Measurements from ENCODE around the gene NABP2.

Gene NABP2

GRCh38 chr12:56212361-56212760 lies 11.8 kb upstream of the NABP2 start:
- DNase-seq (ENCODE audit: low read depth in 4 of 4, low spot score in 1 of 4) = no peak

DNA sequence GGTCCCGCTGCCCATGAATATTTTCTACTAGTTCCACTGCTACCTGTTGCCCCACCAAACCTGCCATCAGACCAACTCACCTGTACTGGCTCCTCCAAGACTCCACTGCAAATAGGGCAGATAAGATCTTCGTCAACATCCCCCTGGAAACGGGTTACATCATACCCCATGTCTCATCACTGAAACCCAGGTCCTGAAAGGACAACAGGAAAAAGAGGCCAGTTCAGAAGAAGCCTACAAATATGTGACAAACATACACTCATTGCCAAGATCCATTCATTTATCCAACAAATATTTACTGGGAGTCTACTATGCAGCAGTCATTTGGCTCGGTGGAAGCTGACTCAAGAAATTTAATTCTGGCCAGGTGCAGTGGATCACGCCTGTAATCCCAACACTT lies 10.3 kb upstream of the NABP2 start:
- no peak for DNase-seq (ENCODE audit: low read depth in 4 of 4, low spot score in 1 of 4)

- no peak for DNase-seq (ENCODE audit: low read depth in 4 of 4, low spot score in 1 of 4)
Measured at GRCh38 chr12:56216461-56216860, 7.7 kb upstream of the NABP2 start.

GRCh38 chr12:56219840-56220239 lies 4.3 kb upstream of the NABP2 start:
- DNase-seq (ENCODE audit: low read depth in 4 of 4, low spot score in 1 of 4) = no peak

DNA sequence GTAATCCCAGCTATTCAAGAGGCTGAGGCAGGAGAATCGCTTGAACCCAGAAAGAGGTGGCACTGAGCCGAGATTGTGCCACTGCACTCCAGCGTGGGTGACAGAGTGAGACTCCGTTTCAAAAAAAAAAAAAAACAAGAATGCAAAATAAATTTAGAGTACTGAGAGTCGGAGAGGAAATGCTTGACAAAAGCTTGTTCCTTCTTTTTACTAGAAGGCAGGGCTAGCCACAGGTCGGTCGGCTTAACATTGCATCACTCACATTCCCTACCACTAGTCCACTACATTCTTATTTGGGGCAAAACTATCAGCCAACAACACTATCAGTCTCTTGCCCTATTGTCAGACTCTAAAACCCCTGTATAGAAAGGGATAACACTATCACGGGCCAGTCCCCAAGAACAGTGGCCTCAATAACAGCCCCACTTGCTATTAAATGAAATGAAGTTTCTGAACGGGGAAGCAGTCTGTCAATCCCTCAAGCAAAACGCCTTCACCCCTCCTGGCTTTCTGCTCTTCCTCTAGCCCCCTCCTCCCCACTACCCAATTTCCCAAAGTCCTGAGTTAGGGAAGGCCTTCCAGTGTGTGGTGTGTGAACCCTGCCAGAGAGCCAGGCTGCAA lies 3.4 kb upstream of the NABP2 start:
- DNase-seq (ENCODE audit: low read depth in 4 of 4, low spot score in 1 of 4) = no peak

DNA sequence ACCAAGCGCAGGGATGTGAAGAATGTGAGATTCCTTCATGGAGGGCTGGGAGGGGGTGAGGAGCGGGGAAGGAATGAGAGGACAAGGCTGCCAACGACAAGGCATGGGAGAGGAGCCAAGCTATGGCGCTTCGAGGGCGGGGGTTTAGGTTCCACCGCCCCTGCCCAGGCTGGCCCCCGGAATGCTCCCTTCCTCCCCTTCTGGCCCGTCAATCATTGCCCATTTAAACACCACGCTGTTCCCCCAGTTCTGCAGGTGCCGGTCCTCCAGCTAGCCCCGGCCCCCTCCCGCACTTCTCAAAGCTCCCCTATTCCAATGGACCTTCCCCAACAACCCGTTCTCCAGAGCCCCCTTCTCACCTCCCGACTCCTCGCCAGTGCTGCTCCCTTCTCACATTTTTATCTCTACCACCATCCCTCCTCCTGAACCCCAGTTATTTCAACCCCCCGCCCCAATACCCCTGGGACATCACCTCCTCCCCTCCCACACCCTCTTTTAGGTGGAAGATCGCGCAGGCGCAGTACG lies 2.8 kb upstream of the NABP2 start:
- DNase-seq (ENCODE audit: low read depth in 4 of 4, low spot score in 1 of 4) = no peak

GRCh38 chr12:56221757-56222530 lies 2.2 kb upstream of the NABP2 start, which contains the start of gene RNF41:
Gene RNF41, minus strand, starts transcription at chr12:56221922. Its CDS starts 7,875 bp downstream, at chr12:56214047.
- DNase-seq (ENCODE audit: low read depth in 4 of 4, low spot score in 1 of 4) = peak; percentile 81 to 92 (median 86)

DNA sequence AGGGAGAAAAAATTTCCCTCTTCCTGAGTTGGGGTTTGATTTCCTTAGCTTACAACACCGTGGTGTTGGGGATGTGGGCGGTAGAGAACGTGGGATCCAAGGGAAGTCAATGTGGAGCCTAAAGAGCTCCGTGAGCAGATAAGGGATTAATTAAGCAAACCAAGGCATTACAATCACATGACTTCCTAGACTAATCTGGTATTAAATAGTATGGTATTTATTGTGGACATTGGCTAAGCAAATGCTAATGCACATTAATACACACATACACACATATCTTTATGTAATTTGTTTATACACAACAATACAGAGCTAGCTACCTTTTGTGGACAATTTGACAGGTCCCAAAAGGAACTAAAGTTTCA lies 1.6 kb upstream of the NABP2 start:
- DNase-seq (ENCODE audit: low read depth in 4 of 4, low spot score in 1 of 4) = no peak

DNA sequence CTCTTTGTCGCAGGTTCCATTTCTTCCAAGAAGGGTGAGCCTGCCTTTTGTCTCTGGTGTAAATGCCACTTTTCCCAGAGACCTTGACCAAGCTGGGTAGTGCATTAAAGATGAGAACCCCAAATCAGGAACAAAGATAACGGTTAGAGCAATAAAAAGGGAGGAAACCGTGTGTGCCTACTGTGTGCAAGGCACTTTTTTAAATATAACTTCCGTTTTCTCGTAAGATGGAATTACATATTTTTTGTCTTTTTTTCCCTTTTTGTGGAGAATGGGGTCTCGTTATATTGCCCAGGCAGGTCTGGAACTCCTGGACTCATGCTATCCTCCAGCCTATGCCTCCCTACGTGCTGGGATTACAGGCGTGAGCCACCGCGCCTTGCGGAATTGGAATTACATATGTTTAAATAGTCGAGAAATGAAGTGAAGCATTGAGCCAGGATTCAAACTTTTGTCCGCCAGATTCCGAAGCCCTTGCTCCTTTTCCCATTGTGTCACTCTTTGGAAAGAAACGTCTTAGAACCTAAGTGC lies 506 bp upstream of the NABP2 start:
- no peak for DNase-seq (ENCODE audit: low read depth in 4 of 4, low spot score in 1 of 4)

GRCh38 chr12:56224954-56225353 lies 812 bp downstream of the NABP2 start:
- no peak for DNase-seq (ENCODE audit: low read depth in 4 of 4, low spot score in 1 of 4)

- no peak for DNase-seq (ENCODE audit: low read depth in 4 of 4, low spot score in 1 of 4)
Measured at GRCh38 chr12:56229082-56229481, 4.9 kb downstream of the NABP2 start.

DNA sequence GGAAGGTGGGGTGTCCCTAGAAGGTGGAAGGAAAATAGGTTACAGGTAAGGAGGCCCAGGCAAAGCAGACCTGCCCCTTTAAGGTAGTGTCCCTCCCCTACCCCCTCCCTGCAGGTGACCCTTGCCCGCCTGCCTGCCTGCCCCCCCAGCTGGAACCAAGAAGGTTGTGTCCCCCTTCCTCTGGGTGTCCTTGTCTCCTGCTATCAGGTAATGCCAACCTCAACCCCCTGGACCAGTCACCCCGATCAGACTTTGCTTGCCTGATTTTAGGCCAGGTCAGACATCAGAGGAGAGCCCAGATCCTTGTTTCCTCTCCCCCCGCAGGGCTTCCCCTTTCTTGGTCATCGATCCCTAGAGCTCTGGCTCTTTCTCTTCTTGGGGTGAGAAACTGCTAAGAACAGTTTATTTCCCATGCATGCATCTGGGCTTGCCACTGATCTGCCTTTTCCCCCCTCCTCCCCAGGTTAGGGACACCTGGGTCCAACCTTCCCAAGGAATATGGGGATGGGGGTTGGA lies 5.8 kb downstream of the NABP2 start, which contains the start of gene SLC39A5:
Gene SLC39A5, plus strand, starts transcription at position 136 of the 516 bp plus-strand sequence. CDS start 1,224 bp downstream, outside the sequence.
- no peak for DNase-seq (ENCODE audit: low read depth in 4 of 4, low spot score in 1 of 4)

- DNase-seq (ENCODE audit: low read depth in 4 of 4, low spot score in 1 of 4) = no peak
Measured at GRCh38 chr12:56230432-56231183, 6.5 kb downstream of the NABP2 start.

GRCh38 chr12:56231184-56231582 lies 7.0 kb downstream of the NABP2 start:
- DNase-seq (ENCODE audit: low read depth in 4 of 4, low spot score in 1 of 4) = no peak

DNA sequence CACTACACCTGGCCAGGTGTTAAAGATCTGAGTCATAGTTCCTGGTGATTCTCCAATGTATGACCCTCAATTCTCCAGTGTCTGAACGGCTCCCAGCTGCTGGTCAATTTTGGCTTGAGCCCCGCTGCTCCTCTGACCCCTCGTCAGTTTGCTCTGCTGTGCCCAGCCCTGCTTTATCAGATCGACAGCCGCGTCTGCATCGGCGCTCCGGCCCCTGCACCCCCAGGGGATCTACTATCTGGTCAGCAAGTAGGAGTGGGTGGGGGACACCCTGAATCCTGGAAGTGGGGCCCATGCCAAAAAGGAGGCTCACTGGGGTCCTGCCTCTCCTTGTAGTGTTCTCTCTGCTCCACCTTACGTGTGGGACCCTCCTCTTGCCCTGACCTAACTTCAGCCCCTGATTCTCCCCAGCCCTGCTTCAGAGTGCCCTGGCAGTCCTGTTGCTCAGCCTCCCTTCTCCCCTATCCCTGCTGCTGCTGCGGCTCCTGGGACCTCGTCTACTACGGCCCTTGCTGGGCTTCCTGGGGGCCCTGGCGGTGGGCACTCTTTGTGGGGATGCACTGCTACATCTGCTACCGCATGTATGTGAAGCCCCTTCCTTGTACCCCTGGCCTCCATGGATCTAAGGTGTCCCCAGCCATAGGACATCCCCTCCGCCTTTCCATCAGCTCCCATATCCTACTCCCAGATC lies 10.7 kb downstream of the NABP2 start:
- DNase-seq (ENCODE audit: low read depth in 4 of 4, low spot score in 1 of 4) = no peak

DNA sequence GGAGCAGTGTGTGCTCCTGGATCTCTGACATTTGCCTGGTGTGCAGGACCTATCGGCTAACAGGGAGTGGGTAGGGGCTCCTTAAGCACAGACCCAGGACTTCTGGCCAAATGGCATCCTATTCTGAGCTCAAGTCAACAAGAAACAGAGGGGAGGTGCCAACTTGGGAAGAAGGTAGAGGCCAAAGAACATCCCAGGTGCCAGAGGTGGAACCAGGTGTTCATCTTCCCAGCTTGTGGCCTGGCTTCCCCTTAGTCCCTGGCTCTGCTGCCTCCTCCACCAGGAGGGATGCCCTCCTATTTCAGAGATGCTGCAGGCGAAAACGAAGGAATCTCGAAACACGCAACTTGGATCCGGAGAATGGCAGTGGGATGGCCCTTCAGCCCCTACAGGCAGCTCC lies 11.9 kb downstream of the NABP2 start:
- no peak for DNase-seq (ENCODE audit: low read depth in 4 of 4, low spot score in 1 of 4)

- no peak for DNase-seq (ENCODE audit: low read depth in 4 of 4, low spot score in 1 of 4)
Measured at GRCh38 chr12:56236985-56237384, 12.8 kb downstream of the NABP2 start.

DNA sequence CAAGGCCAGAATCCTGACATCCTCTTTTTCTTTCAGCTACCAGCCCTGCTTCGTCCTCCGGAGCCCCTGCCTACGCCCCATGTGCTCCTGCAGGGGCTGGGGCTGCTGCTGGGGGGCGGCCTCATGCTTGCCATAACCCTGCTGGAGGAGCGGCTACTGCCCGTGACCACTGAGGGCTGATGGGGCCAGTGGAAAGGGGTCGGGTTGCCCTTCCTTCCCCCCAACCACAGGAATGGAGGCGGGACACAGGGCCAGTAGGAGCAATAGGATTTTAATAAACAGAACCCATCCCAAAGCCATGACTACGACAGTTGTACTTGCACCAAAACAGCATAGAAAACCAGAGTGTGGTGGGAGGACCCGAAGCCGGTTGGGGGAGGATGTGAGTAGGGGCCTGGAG lies 13.4 kb downstream of the NABP2 start:
- no peak for DNase-seq (ENCODE audit: low read depth in 4 of 4, low spot score in 1 of 4)

- no peak for DNase-seq (ENCODE audit: low read depth in 4 of 4, low spot score in 1 of 4)
Measured at GRCh38 chr12:56241424-56242303, 17.5 kb downstream of the NABP2 start.

- DNase-seq (ENCODE audit: low read depth in 4 of 4, low spot score in 1 of 4) = no peak
Measured at GRCh38 chr12:56242986-56243385, 18.8 kb downstream of the NABP2 start.

All from stimulated activated CD4-positive, alpha-beta T cell treated with anti-CD3 and anti-CD28 coated beads, Interleukin-1b, Interleukin-23, amount 100 ng/mL, for 24 hours (primary cell).